Measurements from ENCODE around the gene KIAA0513. TPM values are rescaled to one million over a fixed set of nuclear protein-coding genes. Genes with fewer than 3 reads are reported as not detected.
"Not testable (repeated sequence)": the region's sequence is repeated elsewhere in the genome, so short reads cannot be mapped to it uniquely, and the experiment has no call there.

Gene KIAA0513
- total RNA-seq, 2 experiments from 2014 or later, result 9.0 to 10.9 TPM

DNA sequence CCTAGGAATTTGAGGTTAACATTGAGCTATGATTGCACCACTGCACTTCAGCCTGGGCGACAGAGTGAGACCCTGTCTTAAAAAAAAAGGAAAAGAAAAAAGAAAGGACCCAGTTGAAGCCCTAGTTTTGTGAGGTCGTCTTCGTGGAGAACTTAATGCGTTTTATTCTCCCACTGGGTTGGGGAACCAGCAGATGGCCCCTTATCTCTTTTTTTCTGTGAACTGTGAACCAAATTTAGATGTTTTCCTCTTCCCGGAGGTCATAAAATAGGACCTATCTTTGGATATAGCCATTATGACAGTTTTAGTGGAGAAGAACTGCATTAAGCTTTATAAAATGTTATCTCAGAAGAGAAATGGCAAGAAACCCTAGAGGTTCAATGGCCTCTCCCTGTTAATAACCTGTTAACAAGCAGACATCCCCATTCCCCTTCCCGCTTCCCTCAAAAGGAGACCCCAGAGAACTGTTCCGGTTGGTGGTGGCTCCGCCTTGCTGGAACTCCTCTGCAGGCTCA, 23.5 kb downstream of the KIAA0513 start:
- H3K4me1 Mint-ChIP-seq (ENCODE audit: low read depth), result peaks cover 56% of the 10 kb centered on the region
- peaks cover 4% of the 10 kb centered on the region for H3K36me3 Mint-ChIP-seq (ENCODE audit: low read depth)
- no peaks in the 10 kb centered on the region for H3K36me3 ChIP-seq (ENCODE audit: insufficient read depth, low read length)
- no peaks in the 10 kb centered on the region for H3K9me3 Mint-ChIP-seq
- H3K4me3 Mint-ChIP-seq, result no peak overlapping the region
- H3K9me3 ChIP-seq (ENCODE audit: control insufficient read depth in 1 of 2, insufficient read depth in 1 of 2, low read length in 2 of 2), result no peaks in the 10 kb centered on the region
- ChIA-PET POLR2A (no interaction called here), CTCF (no interaction called here)
- H3K27ac ChIP-seq (ENCODE audit: low read depth in 1 of 2, low read length in 2 of 2), result no peak overlapping the region
- H3K27me3 ChIP-seq (ENCODE audit: control insufficient read depth in 1 of 2, insufficient read depth in 2 of 2, low read length in 2 of 2), result no peaks in the 10 kb centered on the region
- no peak overlapping the region for H3K4me3 ChIP-seq (ENCODE audit: low read length)
- no peak for TF ChIP-seq CTCF (IDR thresholded peaks at IDR 0.05)
- intact Hi-C loops (cut with DNase I, micrococcal nuclease), result no loop called here
- no peak for ATAC-seq (ENCODE audit: poor library complexity)
- no peaks in the 10 kb centered on the region for H3K27me3 Mint-ChIP-seq
- peak overlapping the region; percentile 28 for H3K27ac Mint-ChIP-seq
- H3K4me1 ChIP-seq (ENCODE audit: insufficient read depth, low read length), result peaks cover 32% of the 10 kb centered on the region
- no peak for DNase-seq

- peaks cover 56% of the 10 kb centered on the region for H3K4me1 Mint-ChIP-seq (ENCODE audit: low read depth)
- intact Hi-C loops (cut with DNase I, micrococcal nuclease), result no loop called here
- no peak for ATAC-seq (ENCODE audit: poor library complexity)
Measured at GRCh38 chr16:85051683-85052082, 24.1 kb downstream of the KIAA0513 start.

GRCh38 chr16:85052536-85052935, 24.9 kb downstream of the KIAA0513 start:
- Histone ChIP-seq H3K9me3 (ENCODE audit: control insufficient read depth in 1 of 2, insufficient read depth in 1 of 2, low read length in 2 of 2) (no peaks in the 10 kb centered on the region), H3K27me3 (ENCODE audit: control insufficient read depth in 1 of 2, insufficient read depth in 2 of 2, low read length in 2 of 2) (no peaks in the 10 kb centered on the region), H3K27ac (ENCODE audit: low read depth in 1 of 2, low read length in 2 of 2) (no peak overlapping the region), H3K4me3 (ENCODE audit: low read length) (no peak overlapping the region), H3K4me1 (ENCODE audit: insufficient read depth, low read length) (peaks cover 37% of the 10 kb centered on the region), H3K36me3 (ENCODE audit: insufficient read depth, low read length) (no peaks in the 10 kb centered on the region)
- Mint-ChIP-seq H3K9me3 (no peaks in the 10 kb centered on the region), H3K4me1 (ENCODE audit: low read depth) (peaks cover 56% of the 10 kb centered on the region), H3K27ac (no peak overlapping the region), H3K4me3 (no peak overlapping the region), H3K27me3 (no peaks in the 10 kb centered on the region), H3K36me3 (ENCODE audit: low read depth) (peaks cover 4% of the 10 kb centered on the region)
- no peak for DNase-seq
- ChIA-PET POLR2A (no interaction called here), CTCF (no interaction called here)
- intact Hi-C loops (cut with DNase I, micrococcal nuclease), result no loop called here
- no peak for TF ChIP-seq CTCF (IDR thresholded peaks at IDR 0.05)
- no peak for ATAC-seq (ENCODE audit: poor library complexity)

More at GRCh38 chr16:85051683-85052082, 24.1 kb downstream of the KIAA0513 start:
- H3K27ac ChIP-seq (ENCODE audit: low read depth in 1 of 2, low read length in 2 of 2), result no peak overlapping the region
- Mint-ChIP-seq H3K27me3 (no peaks in the 10 kb centered on the region), H3K9me3 (no peaks in the 10 kb centered on the region), H3K36me3 (ENCODE audit: low read depth) (peaks cover 4% of the 10 kb centered on the region), H3K27ac (peak overlapping the region; percentile 28), H3K4me3 (no peak overlapping the region)
- H3K4me3 ChIP-seq (ENCODE audit: low read length), result no peak overlapping the region
- no peaks in the 10 kb centered on the region for H3K36me3 ChIP-seq (ENCODE audit: insufficient read depth, low read length)
- POLR2A ChIA-PET, result no interaction called here
- peaks cover 37% of the 10 kb centered on the region for H3K4me1 ChIP-seq (ENCODE audit: insufficient read depth, low read length)
- CTCF ChIA-PET, result no interaction called here
- no peaks in the 10 kb centered on the region for H3K27me3 ChIP-seq (ENCODE audit: control insufficient read depth in 1 of 2, insufficient read depth in 2 of 2, low read length in 2 of 2)
- TF ChIP-seq CTCF (IDR thresholded peaks at IDR 0.05), result no peak
- no peak for DNase-seq
- H3K9me3 ChIP-seq (ENCODE audit: control insufficient read depth in 1 of 2, insufficient read depth in 1 of 2, low read length in 2 of 2), result no peaks in the 10 kb centered on the region

DNA sequence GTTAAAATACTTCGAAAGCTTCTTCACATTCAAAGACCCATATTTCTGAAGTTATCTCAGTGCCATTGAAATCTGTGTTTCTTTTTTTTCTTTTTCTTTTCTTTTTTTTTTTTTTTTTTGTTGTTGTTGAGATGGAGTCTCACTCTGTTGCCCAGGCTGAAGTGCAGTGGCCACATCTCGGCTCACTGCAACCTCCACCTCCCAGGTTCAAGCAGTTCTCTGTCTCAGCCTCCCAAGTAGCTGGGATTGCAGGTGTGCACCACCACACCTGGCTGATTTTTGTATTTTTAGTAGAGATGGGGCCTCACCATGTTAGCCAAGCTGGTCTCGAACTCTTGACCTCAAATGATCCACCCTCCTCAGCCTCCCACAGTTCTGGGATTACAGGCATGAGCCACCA, 26.7 kb downstream of the KIAA0513 start:
- ChIA-PET POLR2A (interaction anchor here (2.4 kb wide), 1 partner anchor 27 kb away, joined by 43 read pairs; the partner anchor contains the start of gene KIAA0513), CTCF (interaction anchor here (0.7 to 1.0 kb wide), 2 partner anchors 32 to 86 kb away, joined by 3 to 5 read pairs; no protein-coding TSS in a partner anchor)
- DNase-seq; ATAC-seq (ENCODE audit: poor library complexity); H3K27me3 Mint-ChIP-seq; H3K9me3 ChIP-seq (ENCODE audit: control insufficient read depth in 1 of 2, insufficient read depth in 1 of 2, low read length in 2 of 2); H3K4me3 ChIP-seq (ENCODE audit: low read length); H3K36me3 Mint-ChIP-seq (ENCODE audit: low read depth); H3K27me3 ChIP-seq (ENCODE audit: control insufficient read depth in 1 of 2, insufficient read depth in 2 of 2, low read length in 2 of 2); H3K9me3 Mint-ChIP-seq; H3K36me3 ChIP-seq (ENCODE audit: insufficient read depth, low read length); H3K4me3 Mint-ChIP-seq: not testable (repeated sequence)
- intact Hi-C loops (cut with DNase I, micrococcal nuclease), result loop anchor here in 1 of 2 experiments (2.0 kb wide), 1 partner anchor 26 kb away; no protein-coding TSS in a partner anchor
- Histone ChIP-seq H3K27ac (ENCODE audit: low read depth in 1 of 2, low read length in 2 of 2) (peak overlapping the region in 1 of 2 donors; percentile 30), H3K4me1 (ENCODE audit: insufficient read depth, low read length) (peaks cover 40% of the 10 kb centered on the region)
- peak overlapping the region; percentile 92 for H3K27ac Mint-ChIP-seq
- H3K4me1 Mint-ChIP-seq (ENCODE audit: low read depth), result peaks cover 55% of the 10 kb centered on the region

All from CD4-positive, alpha-beta T cell (primary cell).